GM18951 (cell line): Measurements from ENCODE around the gene LRRC4B.

Experiments
- POLR2A ChIP-seq: IDR thresholded peaks from 4 replicates; pipeline ENCODE4 v1.6.1; 2011; ENCODE audit warnings: mild to moderate bottlenecking; ENCODE audit not compliant: insufficient read length, insufficient read depth; ENCODE audit errors: extremely low read depth
- in situ Hi-C: fragments of 300-500 bp; cut with MboI; formaldehyde crosslinking; loops from one replicate; pipeline ENCODE4 v1.12.0; 2022; ENCODE audit warnings: low sequenced_read_pairs, mixed read lengths, inconsistent platforms; ENCODE audit not compliant: unreplicated experiment

Gene LRRC4B

GRCh38 chr19:50516964-50517703 is 51.1 kb downstream of the LRRC4B start:
- in situ Hi-C loops, result no loop called here
- TF ChIP-seq POLR2A, result no peak

GRCh38 chr19:50516456-50516855 is 51.8 kb downstream of the LRRC4B start:
- in situ Hi-C loops, result no loop called here
- no peak for TF ChIP-seq POLR2A

GRCh38 chr19:50515168-50515561 is 53.1 kb downstream of the LRRC4B start:
- in situ Hi-C loops, result no loop called here
- no peak for TF ChIP-seq POLR2A

GRCh38 chr19:50514346-50515167 is 53.7 kb downstream of the LRRC4B start:
- in situ Hi-C loops, result no loop called here

GRCh38 chr19:50513746-50514345 is 54.4 kb downstream of the LRRC4B start, which contains the start of gene ASPDH:
TSS of gene ASPDH (minus strand) at chr19:50513913. CDS start at chr19:50513823, 90 bp downstream.
- in situ Hi-C loops, result no loop called here
- TF ChIP-seq POLR2A, result no peak

More at GRCh38 chr19:50514346-50515167, 53.7 kb downstream of the LRRC4B start:
- no peak for TF ChIP-seq POLR2A

- TF ChIP-seq POLR2A, result no peak
- in situ Hi-C loops, result no loop called here
Measured at GRCh38 chr19:50512999-50513745, 55.1 kb downstream of the LRRC4B start.

- in situ Hi-C loops, result no loop called here
- no peak for TF ChIP-seq POLR2A
Measured at GRCh38 chr19:50512112-50512998, 55.9 kb downstream of the LRRC4B start.

- peak; percentile 64 for TF ChIP-seq POLR2A
- in situ Hi-C loops, result no loop called here
Measured at GRCh38 chr19:50511069-50511822, 57.0 kb downstream of the LRRC4B start, which contains the start of gene JOSD2. TSS of gene JOSD2 (minus strand) at chr19:50511191. CDS start at chr19:50510431, 760 bp downstream.

GRCh38 chr19:50510700-50511068 is 57.6 kb downstream of the LRRC4B start:
- no peak for TF ChIP-seq POLR2A
- in situ Hi-C loops, result no loop called here

GRCh38 chr19:50510121-50510670 is 58.0 kb downstream of the LRRC4B start:
- TF ChIP-seq POLR2A, result no peak

GRCh38 chr19:50509366-50509765 is 58.9 kb downstream of the LRRC4B start:
- no peak for TF ChIP-seq POLR2A
- in situ Hi-C loops, result no loop called here

More at GRCh38 chr19:50510121-50510670, 58.0 kb downstream of the LRRC4B start:
- in situ Hi-C loops, result no loop called here
